ENCODE results near the gene DMRTB1. TPM values are rescaled to one million over a fixed set of nuclear protein-coding genes. Genes with fewer than 3 reads are reported as not detected.

The DMRTB1 gene
- polyA plus RNA-seq, 3 donors from 2014 or later, result not detected

Other genes starting within 250 kb of the DMRTB1 start
- 100 to 1,000 TPM in 1 of 3 donors, 10 to 100 TPM in 2; 70.8 to 126 (median 84.2) TPM for gene CZIB, start 238.8 kb upstream of the DMRTB1 start, polyA plus RNA-seq
- 100 to 1,000 TPM in 2 of 3 donors, 10 to 100 TPM in 1; 63.4 to 109 (median 109) TPM for gene MAGOH, start 220.9 kb upstream of the DMRTB1 start, polyA plus RNA-seq
- 1 to 10 TPM in 2 of 3 donors, under 1 TPM in 1; 0.86 to 3.4 (median 1.1) TPM for gene LRP8, start 131.3 kb upstream of the DMRTB1 start, polyA plus RNA-seq